RKO (cell line): ENCODE results near the gene CEP85.
A peak's percentile ranks its signal among the peaks of the same experiment; 100 is the strongest.

ENCODE experiments used
- DNase-seq: peaks from one replicate; pipeline ENCODE4 v3.0.0-alpha.2; 2016; ENCODE audit warnings: low spot score

CEP85 gene, protein sequence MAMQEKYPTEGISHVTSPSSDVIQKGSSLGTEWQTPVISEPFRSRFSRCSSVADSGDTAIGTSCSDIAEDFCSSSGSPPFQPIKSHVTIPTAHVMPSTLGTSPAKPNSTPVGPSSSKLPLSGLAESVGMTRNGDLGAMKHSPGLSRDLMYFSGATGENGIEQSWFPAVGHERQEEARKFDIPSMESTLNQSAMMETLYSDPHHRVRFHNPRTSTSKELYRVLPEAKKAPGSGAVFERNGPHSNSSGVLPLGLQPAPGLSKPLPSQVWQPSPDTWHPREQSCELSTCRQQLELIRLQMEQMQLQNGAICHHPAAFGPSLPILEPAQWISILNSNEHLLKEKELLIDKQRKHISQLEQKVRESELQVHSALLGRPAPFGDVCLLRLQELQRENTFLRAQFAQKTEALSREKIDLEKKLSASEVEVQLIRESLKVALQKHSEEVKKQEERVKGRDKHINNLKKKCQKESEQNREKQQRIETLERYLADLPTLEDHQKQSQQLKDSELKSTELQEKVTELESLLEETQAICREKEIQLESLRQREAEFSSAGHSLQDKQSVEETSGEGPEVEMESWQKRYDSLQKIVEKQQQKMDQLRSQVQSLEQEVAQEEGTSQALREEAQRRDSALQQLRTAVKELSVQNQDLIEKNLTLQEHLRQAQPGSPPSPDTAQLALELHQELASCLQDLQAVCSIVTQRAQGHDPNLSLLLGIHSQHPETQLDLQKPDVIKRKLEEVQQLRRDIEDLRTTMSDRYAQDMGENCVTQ

DNA sequence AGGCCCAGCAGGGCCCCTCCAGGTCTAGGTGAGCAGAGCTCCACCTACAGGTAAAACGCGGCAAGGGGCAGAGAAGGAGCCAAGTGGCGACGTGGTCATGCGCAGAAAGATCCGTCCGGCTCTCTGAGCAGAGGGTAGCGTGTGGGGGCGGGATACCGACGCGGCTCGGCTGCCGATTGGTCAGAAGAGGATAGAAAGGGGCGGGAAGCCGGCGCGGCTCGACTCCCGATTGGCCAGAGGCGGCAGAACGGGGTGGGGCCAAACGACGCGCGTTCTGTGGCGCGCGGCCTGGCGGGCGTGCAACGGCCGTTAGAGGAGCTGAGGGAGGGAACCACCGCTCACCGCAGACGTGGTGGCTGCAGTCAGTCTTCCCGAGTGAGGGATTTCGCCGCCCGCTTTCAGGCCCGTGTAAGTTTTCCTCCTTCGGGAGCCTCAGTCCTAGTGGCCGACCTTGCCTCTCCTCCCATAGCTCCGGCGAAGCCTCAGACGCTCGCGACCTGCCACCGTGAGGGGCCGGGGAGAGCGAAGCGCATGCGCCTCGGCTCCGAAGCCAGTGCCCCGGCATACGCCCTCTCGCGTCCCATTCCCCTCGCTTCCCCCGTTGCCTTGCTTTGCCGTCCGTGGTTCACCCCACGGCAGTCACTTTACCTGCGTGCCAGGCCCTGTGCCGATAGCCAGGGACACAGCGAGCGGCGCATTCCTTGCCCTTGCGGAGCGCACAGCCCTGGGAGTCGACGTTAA, at the start of gene CEP85:
TSS of gene CEP85 (plus strand) at position 298 of the 741 bp plus-strand sequence. CDS start 5,584 bp downstream, outside the sequence.
- DNase-seq: peak; percentile 96

DNA sequence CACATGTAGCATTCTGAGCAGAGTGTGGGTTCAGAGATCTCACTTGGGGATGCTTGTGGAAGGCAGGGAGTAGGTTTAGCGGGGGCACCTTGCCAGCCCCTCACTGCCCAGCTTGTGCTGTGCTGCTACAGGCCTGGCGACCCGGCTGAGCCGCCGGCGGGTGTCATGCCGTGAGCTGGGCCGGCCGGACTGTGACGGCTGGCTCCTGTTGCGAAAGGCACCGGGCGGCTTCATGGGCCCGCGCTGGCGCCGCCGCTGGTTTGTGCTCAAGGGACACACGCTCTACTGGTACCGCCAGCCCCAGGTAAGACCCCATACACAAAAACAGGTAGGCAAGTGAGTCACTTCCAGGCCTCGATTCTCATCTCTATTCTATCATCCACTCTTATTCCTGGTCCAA, 49.1 kb upstream of the CEP85 start:
- no peak for DNase-seq

DNA sequence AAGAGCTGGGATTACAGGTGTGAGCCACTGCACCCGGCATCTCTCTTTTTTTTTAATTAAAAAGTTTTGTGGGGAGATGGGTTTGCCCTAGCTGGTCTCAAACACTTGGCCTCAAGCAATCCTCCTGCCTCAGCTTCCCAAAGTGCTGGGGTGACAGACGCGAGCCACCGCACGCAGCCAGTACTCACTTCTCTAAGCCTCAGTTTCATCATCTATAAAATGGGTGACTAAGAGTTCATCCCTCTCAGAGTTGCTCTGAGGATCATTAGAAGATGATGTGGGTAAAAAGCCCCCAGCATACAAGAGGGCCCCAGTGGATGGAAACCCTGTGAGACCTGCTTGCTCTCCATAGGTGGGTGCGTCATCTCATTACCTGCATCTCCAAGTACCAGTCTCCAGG, 46.1 kb upstream of the CEP85 start:
- DNase-seq: no peak

DNA sequence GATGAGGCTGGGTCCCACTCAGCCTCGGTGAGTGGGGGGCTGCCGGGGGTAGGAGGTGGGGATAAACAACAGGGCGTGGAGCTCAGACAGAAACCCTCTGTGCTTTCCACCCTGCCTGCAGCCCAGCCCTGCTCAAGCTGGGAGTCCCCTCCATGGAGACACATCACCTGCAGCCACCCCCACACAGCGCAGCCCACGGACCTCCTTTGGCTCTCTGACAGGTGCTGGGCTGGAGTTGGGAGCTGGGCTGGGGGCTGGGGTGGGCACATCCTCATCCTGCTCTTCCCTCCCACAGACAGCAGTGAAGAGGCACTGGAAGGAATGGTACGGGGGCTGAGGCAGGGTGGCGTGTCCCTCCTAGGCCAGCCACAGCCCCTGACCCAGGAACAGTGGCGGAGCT, 45.5 kb upstream of the CEP85 start:
- no peak for DNase-seq

DNA sequence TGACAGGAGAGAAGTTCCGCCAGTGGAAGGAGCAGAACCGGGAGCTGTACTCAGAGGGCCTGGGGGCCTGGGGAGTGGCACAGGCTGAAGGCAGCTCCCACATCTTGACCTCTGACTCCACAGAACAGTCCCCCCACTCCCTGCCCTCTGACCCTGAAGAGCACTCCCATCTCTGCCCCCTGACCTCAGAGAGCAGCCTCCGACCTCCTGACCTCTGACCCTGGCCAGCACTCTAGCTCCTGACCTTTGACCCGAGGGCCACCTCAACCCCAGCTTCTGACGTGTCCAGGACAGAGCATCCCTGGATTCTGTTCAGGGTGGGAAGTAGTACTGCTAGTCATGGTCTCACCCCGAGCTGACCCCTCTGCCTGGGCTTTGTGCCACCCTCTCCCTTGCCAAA, 44.7 kb upstream of the CEP85 start:
- no peak for DNase-seq

DNA sequence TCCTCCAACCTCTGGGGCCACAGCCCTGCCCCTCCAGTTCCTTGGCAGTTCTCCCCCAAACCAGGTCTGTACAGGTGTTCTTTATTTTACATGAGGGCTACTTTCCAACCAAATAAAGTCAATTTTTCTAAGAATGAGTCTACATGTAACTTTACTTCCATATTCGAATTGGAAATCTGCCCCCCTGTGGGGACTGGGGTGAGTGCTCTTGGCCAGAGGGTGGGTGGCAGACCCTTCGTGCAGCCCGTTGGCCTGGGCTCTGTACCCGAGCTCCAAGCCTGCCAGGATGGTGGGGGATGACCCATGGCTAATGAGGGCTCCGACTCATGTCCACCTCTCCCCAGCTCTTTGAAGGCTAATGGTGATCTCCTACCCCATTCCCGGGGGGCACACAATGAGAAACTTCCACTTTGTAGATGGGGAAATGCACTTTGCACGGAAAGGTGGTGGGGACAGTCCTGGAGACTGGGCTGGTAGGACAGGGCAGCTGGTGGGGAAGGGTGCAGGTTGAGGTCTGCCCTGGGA, 44.2 kb upstream of the CEP85 start:
- DNase-seq: no peak

DNA sequence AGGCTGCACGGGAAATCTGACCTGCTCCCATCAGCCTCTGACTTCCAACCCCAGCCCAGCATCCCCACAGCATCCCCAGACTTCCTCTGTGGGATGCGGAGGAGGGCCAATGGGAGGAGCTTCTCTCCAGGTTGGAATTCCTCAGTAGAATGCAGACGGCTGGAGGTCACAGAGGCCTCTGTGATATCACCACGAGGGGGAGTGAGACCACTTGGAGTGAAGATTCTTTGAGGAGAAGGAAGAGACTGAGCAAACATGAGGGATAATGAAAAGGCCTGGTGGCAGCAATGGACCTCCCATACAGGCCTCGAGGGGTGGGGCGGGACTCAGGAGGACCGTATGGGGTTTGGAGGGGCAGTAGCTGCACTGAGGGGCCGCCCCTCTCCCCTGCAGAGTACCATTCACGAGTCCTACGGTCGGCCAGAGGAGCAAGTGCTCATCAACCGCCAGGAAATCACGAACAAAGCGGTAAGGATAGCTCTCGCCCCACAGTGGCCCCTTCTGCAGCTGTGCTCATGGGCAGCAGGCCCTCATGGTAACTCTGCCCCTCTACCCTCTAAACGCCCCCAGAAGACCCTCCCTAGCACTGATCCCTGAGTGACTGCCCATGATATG, 43.5 kb upstream of the CEP85 start, which contains the start of gene CATSPER4:
TSS of gene CATSPER4 (plus strand) at position 230 of the 615 bp plus-strand sequence. CDS start at position 256, 26 bp downstream.
- DNase-seq: no peak

DNA sequence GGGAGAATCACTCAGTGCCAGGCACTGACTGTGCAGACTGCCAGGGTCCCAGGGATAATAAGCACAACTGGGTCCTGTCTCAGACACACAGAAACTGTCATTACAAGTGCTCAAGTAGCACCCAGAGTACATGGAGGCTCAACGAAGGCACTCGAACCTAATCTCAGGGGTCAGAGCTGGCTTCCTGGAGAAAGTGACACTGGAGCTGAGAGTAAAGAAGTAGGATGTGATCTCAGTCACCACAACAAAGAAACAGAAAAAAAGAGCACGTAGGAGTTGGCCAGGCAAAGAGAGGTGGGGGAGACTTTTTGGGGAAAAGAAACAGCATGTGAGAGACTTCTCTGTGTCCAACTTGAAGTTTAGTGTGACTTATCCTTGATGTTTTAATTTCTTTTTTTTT, 42.3 kb upstream of the CEP85 start:
- no peak for DNase-seq

DNA sequence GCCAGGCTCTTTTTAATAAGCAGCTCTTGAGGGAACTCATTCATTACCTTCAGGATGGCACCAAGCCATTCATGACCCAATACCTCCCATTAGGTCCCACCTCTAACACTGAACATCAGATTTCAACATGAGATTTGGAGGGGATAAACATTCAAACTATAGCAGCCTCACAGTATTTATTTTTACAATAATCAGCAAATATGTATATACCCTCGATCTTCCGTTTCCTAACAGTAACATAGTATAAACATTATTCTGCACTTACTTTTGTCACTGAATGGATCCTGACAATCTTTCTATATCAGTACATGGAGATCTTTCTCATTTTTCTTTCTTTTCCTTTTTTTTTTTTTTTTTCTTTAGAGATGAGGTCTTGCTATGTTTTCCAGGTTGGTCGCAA, 38.2 kb upstream of the CEP85 start:
- no peak for DNase-seq

DNA sequence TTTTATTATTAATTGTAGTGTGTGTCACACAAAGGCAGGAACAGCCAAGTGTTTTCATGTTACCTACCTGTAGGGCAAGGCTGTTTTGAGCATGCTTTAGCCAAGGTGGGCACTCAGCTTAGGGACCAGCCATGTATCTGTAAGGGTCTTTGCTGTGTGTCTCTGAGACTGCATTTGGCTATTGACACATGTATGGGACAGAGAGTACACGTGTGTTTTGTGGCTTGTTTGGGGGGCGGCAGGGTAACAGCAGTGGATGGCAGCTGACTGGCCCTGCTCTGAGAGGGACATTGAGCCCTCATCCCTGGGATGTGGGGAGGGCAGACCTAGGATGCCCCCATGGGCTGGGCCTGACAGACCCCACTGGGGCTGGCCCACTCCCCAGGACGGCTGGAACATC, 36.7 kb upstream of the CEP85 start:
- no peak for DNase-seq

DNA sequence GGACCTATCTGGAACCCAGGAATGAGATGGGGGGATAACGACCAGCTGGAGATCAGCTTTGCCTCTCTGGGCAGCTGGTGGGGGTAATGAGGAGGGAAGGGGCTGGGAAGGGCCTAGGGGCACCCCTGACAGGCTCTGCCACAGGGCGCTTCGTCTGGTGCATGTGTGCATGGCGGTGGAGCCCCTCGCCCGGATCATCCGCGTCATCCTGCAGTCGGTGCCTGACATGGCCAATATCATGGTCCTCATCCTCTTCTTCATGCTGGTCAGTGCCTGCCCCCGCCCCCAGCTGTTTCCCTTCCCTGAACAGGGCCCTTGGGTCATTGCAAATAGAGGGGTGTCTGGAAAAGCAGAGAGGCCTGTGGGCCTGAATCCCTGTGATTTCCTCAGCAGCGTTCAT, 36.2 kb upstream of the CEP85 start:
- DNase-seq: no peak

DNA sequence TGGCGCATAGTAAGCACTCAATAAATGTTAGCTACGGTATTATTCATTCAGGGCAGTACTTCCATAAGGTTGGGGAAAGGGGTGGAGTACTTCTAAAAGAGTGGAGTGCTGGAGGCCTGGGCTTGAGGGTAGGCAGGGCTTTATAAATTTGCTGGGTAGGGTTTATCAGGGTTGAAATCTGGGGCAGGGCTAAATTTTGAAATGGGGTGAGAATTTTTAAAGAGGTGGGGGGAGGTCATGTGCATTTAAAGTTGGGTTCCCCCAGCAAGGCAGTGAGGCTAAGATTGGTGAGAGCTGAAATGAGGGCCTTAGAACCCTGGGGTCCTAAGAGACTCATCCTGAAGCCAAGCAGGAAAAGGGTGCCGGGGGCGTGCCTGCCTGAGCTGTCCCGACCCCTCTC, 33.6 kb upstream of the CEP85 start:
- no peak for DNase-seq

DNA sequence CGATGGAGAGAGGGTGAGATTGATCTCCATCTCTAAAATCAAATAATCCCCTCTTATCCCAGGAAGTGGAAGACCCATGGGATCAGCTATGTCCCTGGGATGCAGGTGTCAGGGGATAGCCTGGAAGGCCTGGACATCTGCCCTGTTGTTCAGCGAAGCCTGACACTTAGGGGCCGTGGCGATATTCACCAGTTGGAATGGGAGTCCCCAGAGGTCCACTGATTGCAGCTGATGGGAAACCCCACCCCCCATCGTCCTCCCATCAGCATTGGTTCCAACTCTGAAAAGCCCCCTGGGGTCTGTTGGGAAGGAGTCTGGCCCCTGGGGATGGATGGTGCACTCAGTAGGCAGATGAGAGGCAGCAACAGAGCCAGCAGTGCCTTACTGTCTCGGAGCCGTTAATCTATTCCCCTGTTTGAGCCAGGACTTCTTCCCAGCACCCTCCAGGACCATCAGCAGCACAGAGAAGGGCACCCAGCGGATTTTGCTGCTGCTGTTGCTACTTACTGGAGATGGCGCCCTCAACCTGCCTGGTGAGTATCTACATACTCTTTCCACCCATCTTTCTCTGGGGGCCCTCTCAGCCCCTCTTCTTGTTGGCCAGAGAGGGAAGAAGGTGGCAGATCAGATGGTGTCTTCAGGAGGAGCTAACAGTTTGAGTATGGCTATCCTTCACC, 30.2 kb upstream of the CEP85 start:
- DNase-seq: no peak

DNA sequence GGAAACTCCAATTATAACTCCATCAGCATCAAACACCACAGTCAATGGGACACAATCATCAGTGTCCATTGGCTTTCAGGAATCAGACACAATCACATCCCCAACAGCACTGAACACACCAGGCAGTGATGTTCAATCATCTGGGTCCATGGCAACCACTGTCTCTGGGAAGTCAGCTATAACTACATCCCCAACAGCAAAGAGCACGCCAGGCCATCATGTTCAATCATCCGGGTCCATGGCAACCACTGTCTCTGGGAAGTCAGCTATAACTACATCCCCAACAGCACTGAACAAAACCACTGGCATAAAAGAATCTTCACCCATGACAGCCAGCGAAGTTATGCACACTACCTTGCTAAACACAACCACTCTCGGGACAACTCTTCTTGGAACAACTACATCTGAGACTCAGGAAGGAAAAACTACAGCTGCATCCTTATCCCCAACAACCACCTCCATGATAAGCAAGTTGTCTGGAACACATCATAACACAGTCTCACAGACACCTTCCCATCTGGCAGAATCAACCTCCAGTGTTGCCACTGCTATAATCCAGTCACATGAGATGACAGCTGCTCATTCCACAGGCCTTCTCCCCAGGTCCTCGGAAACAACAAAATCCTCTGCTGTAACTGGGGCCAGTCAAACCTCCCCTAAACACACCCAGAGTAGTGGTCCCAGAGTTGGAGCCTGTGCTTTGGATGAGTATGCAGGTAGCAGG, 23.7 kb upstream of the CEP85 start:
- DNase-seq: no peak

DNA sequence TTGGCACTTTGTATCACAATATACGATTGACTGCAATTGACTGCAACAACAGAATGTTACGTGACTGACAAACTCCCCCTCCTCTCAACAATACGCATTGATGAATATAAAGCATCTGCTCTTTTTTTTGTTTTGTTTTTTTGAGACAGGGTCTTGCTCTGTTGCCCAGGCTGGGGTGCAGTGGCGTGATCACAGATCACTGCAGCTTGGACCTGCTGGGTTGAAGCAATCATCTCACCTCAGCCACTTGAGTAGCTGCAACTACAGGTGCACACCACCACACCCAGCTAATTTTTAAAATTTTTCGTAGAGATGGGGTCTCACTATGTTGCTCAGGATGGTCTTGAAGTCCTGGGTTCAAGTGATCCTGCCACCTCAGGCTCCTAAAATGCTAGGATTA, 21.3 kb upstream of the CEP85 start:
- DNase-seq: no peak

DNA sequence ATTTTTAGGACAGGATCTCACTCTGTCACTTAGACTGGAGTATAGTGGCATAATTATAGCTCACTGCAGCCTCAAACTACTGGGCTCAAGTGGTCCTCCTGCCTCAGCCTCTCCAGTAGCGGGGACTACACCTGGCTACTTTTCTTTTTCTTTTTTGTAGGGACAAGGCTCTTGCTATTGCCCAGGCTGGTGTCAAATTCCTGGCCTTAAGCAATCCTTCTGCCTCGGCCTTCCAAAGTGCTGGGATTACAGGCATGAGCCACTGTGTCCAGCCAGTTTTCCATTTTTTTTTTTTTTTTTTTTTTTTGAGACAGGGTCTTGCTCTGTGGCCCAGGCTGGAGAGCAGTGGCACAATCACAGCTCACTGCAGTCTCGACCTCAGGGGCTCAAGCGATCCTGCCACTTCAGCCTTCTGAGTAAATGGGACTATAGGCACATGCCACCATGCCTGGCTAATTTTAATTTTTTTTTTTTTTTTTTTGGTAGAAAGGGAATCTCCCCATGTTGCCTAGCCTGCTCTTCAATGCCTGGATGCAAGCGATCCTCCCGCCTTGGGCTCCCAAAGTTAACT, 20.6 kb upstream of the CEP85 start:
- DNase-seq: no peak

DNA sequence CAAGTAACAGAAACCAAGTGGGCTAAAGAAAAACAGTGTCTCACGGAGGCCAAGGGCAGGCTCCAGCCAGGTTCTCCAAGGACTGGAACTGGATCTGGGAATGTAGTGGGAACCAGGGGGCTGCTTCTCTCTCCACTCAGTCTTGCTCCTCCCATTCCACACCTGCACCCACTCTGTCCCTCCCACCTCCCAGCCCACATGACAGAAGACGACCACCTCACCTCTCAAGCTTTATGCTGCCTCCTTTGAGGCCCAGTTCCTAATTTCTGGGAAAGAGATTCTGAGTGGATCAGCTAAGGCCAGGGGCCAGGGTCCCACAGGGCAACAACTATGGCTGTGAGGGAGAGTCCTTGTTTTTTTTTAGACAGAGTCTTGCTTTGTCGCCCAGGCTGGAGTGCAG, 18.8 kb upstream of the CEP85 start:
- no peak for DNase-seq

DNA sequence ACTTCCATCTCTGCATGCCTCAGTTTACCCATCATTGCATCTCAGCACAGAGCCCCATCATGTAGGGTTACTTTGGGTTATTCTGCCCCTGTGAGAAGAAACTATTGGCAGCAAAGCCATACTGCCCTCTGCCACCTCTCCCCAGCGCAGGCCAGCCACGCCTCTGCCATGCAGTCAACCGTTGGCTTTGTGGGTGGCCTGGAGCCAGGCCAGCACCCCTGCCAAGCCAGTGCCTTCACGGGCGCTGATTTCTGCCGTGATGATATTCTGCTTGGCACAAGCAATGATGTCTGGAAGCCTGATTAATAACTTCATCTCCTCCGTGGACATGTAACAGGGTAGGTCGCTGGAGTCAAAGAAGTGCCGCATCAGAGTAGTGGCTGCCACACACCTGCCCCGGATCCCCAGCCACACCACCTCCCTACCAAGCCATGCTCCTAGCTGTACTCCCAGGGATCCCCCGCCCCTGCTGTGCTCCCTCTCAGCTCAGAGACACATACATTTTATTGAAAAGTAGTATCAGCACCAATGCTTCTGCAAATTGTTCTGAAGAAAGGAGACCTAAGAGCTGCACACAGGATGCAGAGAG, 15.0 kb upstream of the CEP85 start:
- no peak for DNase-seq

DNA sequence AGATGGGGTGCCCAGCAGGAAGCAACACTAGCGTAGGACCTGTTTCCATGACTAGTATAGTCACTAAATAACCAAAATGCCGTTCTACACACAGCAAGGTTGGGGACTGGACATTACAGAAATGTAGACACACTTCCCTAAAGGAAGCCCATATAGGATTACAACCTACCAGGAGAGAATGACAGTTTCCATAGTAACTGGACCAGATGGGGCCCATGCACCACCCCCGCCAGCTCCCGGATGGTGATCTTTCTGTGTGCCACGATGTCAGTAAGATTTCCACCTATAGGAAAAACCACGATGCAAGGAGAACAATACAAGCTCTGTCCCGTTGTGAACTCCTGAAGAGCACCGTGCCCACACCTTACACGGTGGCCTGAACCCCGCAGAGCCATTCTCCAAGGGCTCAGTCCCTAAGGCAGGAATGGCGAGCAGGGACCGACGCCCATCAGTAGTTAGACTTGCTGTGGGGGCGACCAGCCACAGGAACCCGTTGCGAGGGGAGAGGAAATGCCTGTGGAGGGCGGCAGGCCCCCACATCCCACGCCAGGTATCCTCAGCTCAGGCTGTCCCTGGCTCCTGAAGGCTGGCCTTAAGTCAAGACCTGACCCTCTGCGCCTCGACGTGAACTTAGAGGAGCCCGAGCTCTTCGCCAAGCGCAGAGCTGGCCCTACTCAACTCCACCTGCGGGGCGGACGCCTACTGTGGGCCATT, 13.6 kb upstream of the CEP85 start:
- DNase-seq: no peak
